Measurements from ENCODE around the gene TCAIM. TPM values are rescaled to one million over a fixed set of nuclear protein-coding genes. Genes with fewer than 3 reads are reported as not detected.

TCAIM gene
- total RNA-seq, 1 experiment from 2014 or later, result 18.4 TPM

DNA sequence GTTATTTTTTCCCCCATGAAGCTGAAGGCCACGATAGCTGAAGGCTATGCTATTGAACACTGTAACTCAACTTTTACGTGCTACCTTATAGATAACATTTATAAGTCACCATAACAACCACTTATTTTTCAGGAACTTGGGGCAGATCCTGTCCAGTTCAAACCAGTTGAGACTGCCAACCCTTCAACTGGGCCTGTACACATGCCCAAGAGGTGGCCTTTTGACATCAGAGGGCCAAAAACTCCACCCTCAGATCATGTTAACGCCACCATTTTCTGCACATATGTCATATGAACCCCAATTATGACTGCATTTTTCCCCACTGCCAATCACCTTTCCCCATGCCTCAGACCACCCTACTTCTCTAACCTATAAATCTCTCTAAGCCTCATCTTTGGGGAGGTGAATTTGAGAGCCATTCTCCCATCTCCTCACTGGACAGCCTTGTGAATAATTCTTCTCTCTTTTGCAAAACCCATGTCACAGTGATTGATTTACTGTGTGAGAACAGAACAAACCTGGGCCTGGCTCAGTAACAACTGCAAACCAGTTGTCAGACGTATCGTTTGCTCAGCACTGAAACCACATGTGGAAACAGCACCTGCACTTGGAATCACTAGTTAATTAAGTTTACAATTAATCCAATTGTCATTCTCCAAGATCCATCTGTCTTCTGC is 96.4 kb downstream of the TCAIM start (continued):
- TF ChIP-seq, protein P1, sequence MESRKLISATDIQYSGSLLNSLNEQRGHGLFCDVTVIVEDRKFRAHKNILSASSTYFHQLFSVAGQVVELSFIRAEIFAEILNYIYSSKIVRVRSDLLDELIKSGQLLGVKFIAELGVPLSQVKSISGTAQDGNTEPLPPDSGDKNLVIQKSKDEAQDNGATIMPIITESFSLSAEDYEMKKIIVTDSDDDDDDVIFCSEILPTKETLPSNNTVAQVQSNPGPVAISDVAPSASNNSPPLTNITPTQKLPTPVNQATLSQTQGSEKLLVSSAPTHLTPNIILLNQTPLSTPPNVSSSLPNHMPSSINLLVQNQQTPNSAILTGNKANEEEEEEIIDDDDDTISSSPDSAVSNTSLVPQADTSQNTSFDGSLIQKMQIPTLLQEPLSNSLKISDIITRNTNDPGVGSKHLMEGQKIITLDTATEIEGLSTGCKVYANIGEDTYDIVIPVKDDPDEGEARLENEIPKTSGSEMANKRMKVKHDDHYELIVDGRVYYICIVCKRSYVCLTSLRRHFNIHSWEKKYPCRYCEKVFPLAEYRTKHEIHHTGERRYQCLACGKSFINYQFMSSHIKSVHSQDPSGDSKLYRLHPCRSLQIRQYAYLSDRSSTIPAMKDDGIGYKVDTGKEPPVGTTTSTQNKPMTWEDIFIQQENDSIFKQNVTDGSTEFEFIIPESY (IDR thresholded peaks at IDR 0.05; ENCODE audit: extremely low read depth, insufficient replicate concordance, low read length), result no peak

GRCh38 chr3:44436181-44436580 is 97.6 kb downstream of the TCAIM start:
- ATAC-seq, result no peak

More at GRCh38 chr3:44436181-44436580, 97.6 kb downstream of the TCAIM start:
- TF ChIP-seq ELF1 (IDR thresholded peaks at IDR 0.05; ENCODE audit: borderline replicate concordance, low read depth) (no peak), SP1 (IDR thresholded peaks at IDR 0.05; ENCODE audit: low read depth) (no peak)
- TF ChIP-seq, protein P1 (IDR thresholded peaks at IDR 0.05; ENCODE audit: extremely low read depth, insufficient replicate concordance, low read length), result no peak
- POLR2A ChIA-PET, result no interaction called here
- Histone ChIP-seq H3K36me3 (ENCODE audit: control insufficient read depth in 1 of 2, insufficient read depth in 2 of 2, low read length in 2 of 2) (no peaks in the 10 kb centered on the region), H3K9me3 (ENCODE audit: control insufficient read depth in 1 of 2, insufficient read depth in 1 of 2, low read depth in 1 of 2, low read length in 2 of 2) (no peaks in the 10 kb centered on the region), H3K4me3 (replicated peaks in 1 of 2; ENCODE audit: low read depth in 1 of 2, low read length in 2 of 2) (no peak overlapping the region), H3K27ac (ENCODE audit: low read depth, low read length) (no peak overlapping the region), H2AFZ (ENCODE audit: low read depth, low read length, poor library complexity, severe bottlenecking) (no peak overlapping the region), H4K20me1 (ENCODE audit: insufficient read depth) (no peaks in the 10 kb centered on the region), H3K9ac (ENCODE audit: low read length) (no peak overlapping the region), H3K27me3 (ENCODE audit: insufficient read depth, low read length) (no peaks in the 10 kb centered on the region), H3K4me2 (ENCODE audit: low read length) (no peak overlapping the region), H3K79me2 (ENCODE audit: insufficient read depth, low read length) (no peaks in the 10 kb centered on the region), H3K9me2 (ENCODE audit: insufficient read depth) (no peaks in the 10 kb centered on the region), H3K4me1 (ENCODE audit: control insufficient read depth in 1 of 2, insufficient read depth in 2 of 2, low read length in 2 of 2) (no peaks in the 10 kb centered on the region)
- intact Hi-C loops (cut with micrococcal nuclease), result no loop called here
- CTCF ChIA-PET, result no interaction called here
- BruUV-seq (replicated peaks), result no TSS peak
- RAD21 ChIA-PET (ENCODE audit: low non-redundant PET in 1 of 2, low total read pairs in 2 of 2, uncharacterized antibody in 2 of 2, unreplicated experiment in 2 of 2), result no interaction called here
- no peak for DNase-seq (ENCODE audit: low read depth, low spot score)

Measured in HCT116 (cell line).